GM12878 (cell line): Measurements from ENCODE around the gene ANKRD11. TPM values are rescaled to one million over a fixed set of nuclear protein-coding genes. Genes with fewer than 3 reads are reported as not detected.

Source experiments
- FOXK2 ChIP-seq: fragments of 450-650 bp; IDR thresholded peaks from 2 replicates; pipeline ENCODE4 v1.6.1; 2017; ENCODE audit warnings: mild to moderate bottlenecking, moderate library complexity
- GABPA ChIP-seq: IDR thresholded peaks from 2 replicates; pipeline ENCODE4 v1.6.1; 2014; ENCODE audit warnings: antibody characterized with exemption, low read depth, mild to moderate bottlenecking, inconsistent platforms
- NR2C1 ChIP-seq: fragments of 450-650 bp; IDR thresholded peaks from 2 replicates; pipeline ENCODE4 v1.6.1; 2017; ENCODE audit warnings: antibody characterized with exemption, mild to moderate bottlenecking, moderate library complexity
- POU2F2 ChIP-seq: IDR thresholded peaks from 3 replicates; pipeline ENCODE4 v1.6.1; 2011; ENCODE audit warnings: low read depth, mild to moderate bottlenecking, low read length, borderline replicate concordance
- RB1 ChIP-seq: fragments of 450-650 bp; formaldehyde crosslinking; IDR thresholded peaks from 2 replicates; pipeline ENCODE4 v1.6.1; 2017; ENCODE audit warnings: mild to moderate bottlenecking, borderline replicate concordance
- ZNF217 ChIP-seq: fragments of 450-650 bp; IDR thresholded peaks from 2 replicates; pipeline ENCODE4 v1.6.1; 2017; ENCODE audit warnings: antibody characterized with exemption, mild to moderate bottlenecking
- polyA plus RNA-seq, 11 experiments: library from polyadenylated mRNA; depleted of rRNA in 4 of 11; unstranded in 6 of 11; stranded (reverse) in 5 of 11; fragments of >200 nt; fragmentation: Nextera tagmentation in 4 of 11; fragmentation: Illumina TruSeq in 1 of 11; extraction: Ambion mirVana in 4 of 11; extraction: Trizol in 1 of 11; gene quantifications; 1 replicate in 1 of 11; 2 replicates in 10 of 11; pipeline versions ENCODE4 v1.2.1 to v1.2.3, GENCODE V29; 2011 to 2016; ENCODE audit warnings: inconsistent platforms in 2 of 11, missing spikeins in 2 of 11, low read depth in 1 of 11
- total RNA-seq, 4 experiments: library from RNA; depleted of rRNA in 3 of 4; stranded (reverse); fragments of >200 nt in 3 of 4; fragmentation: Illumina TruSeq in 1 of 4; extraction: Trizol in 1 of 4; gene quantifications; 2 replicates each; pipeline versions ENCODE4 v1.2.1 to v1.2.3, GENCODE V29; 2013 to 2021
- TF ChIP-seq, protein P1 (sequence below): fragments of 450-650 bp; IDR thresholded peaks from 2 replicates; pipeline ENCODE4 v1.6.1; 2017; ENCODE audit warnings: antibody characterized with exemption, mild to moderate bottlenecking, moderate library complexity
- TF ChIP-seq, protein P2 (sequence below): fragments of 450-650 bp; IDR thresholded peaks from 2 replicates; pipeline ENCODE4 v1.6.1; 2017; ENCODE audit warnings: mild to moderate bottlenecking, moderate library complexity

The ANKRD11 gene
- total and polyA plus RNA-seq, 10 of the 15 experiments (the other 5 are each of a cell fraction or from before 2014, with no cell fraction given): 5.1 to 103 (median 27.4) TPM

DNA sequence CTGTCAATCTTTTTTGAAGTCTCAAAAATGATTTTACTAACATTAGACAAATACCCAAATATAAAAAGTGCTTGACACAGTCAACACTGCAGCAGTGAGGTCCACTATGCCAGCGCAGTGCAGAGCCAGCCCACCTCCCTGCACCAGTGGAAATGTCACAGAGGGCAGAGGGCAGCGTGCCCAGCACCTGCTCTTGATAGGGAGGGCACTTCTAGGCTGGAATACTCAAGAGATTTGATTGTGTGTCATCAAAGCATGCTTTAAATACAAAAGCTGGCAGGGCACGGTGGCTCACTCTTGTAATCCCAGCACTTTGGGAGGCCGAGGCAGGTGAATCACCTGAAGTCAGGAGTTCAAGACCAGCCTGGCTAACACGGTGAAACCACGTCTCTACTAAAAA, 136.0 kb downstream of the ANKRD11 start (continued):
- TF ChIP-seq, protein P1, sequence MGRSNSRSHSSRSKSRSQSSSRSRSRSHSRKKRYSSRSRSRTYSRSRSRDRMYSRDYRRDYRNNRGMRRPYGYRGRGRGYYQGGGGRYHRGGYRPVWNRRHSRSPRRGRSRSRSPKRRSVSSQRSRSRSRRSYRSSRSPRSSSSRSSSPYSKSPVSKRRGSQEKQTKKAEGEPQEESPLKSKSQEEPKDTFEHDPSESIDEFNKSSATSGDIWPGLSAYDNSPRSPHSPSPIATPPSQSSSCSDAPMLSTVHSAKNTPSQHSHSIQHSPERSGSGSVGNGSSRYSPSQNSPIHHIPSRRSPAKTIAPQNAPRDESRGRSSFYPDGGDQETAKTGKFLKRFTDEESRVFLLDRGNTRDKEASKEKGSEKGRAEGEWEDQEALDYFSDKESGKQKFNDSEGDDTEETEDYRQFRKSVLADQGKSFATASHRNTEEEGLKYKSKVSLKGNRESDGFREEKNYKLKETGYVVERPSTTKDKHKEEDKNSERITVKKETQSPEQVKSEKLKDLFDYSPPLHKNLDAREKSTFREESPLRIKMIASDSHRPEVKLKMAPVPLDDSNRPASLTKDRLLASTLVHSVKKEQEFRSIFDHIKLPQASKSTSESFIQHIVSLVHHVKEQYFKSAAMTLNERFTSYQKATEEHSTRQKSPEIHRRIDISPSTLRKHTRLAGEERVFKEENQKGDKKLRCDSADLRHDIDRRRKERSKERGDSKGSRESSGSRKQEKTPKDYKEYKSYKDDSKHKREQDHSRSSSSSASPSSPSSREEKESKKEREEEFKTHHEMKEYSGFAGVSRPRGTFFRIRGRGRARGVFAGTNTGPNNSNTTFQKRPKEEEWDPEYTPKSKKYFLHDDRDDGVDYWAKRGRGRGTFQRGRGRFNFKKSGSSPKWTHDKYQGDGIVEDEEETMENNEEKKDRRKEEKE: no peak
- TF ChIP-seq RB1 (no peak), GABPA (no peak), NR2C1 (no peak), POU2F2 (no peak), ZNF217 (no peak), FOXK2 (no peak)
- TF ChIP-seq, protein P2, sequence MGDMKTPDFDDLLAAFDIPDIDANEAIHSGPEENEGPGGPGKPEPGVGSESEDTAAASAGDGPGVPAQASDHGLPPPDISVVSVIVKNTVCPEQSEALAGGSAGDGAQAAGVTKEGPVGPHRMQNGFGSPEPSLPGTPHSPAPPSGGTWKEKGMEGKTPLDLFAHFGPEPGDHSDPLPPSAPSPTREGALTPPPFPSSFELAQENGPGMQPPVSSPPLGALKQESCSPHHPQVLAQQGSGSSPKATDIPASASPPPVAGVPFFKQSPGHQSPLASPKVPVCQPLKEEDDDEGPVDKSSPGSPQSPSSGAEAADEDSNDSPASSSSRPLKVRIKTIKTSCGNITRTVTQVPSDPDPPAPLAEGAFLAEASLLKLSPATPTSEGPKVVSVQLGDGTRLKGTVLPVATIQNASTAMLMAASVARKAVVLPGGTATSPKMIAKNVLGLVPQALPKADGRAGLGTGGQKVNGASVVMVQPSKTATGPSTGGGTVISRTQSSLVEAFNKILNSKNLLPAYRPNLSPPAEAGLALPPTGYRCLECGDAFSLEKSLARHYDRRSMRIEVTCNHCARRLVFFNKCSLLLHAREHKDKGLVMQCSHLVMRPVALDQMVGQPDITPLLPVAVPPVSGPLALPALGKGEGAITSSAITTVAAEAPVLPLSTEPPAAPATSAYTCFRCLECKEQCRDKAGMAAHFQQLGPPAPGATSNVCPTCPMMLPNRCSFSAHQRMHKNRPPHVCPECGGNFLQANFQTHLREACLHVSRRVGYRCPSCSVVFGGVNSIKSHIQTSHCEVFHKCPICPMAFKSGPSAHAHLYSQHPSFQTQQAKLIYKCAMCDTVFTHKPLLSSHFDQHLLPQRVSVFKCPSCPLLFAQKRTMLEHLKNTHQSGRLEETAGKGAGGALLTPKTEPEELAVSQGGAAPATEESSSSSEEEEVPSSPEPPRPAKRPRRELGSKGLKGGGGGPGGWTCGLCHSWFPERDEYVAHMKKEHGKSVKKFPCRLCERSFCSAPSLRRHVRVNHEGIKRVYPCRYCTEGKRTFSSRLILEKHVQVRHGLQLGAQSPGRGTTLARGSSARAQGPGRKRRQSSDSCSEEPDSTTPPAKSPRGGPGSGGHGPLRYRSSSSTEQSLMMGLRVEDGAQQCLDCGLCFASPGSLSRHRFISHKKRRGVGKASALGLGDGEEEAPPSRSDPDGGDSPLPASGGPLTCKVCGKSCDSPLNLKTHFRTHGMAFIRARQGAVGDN: no peak
